HepG2 (cell line): ENCODE results near the gene SGCD. TPM values are rescaled to one million over a fixed set of nuclear protein-coding genes. Genes with fewer than 3 reads are reported as not detected.

Experiments used
- ATAC-seq: fragments of 200-7000 bp; cut with Tn5 transposase; 3 replicates; pipeline ENCODE4 v1.9.1; 2020; ENCODE audit warnings: mild to moderate bottlenecking, moderate library complexity
- BruUV-seq: library from RNA; stranded (reverse); fragments of 400-500 nt; replicated peaks from 2 replicates; lab custom pipeline; 2021; lab: Mats Ljungman, UMichigan
- CTCF ChIA-PET: fragments of 300-600 bp; formaldehyde crosslinking; extraction: SDS; loops from one replicate; lab custom pipeline; 2021; ENCODE audit warnings: low total read pairs, inconsistent platforms, low intra/inter-chr PET ratio; lab: Yijun Ruan, JAX
- POLR2A ChIA-PET: fragments of 350-600 bp; sonication (Branson Sonifier 250); formaldehyde crosslinking; loops from one replicate; lab custom pipeline; 2020; ENCODE audit warnings: antibody characterized with exemption, inconsistent platforms; lab: Yijun Ruan, JAX
- DNase-seq: peaks from one replicate; pipeline ENCODE4 v3.0.0-alpha.2; 2015; ENCODE audit warnings: low spot score
- FAIRE-seq: peaks from 3 replicates; lab custom pipeline; 2011; peaks lifted over from hg19 to GRCh38; lab: Jason Lieb, UNC
- H2AFZ ChIP-seq: one replicate; pipeline ENCODE4 v1.6.1; 2011; ENCODE audit warnings: low read length, inconsistent platforms
- H3K27ac ChIP-seq: fragments of 300-600 bp; 3 replicates; pipeline ENCODE4 v1.8.0; 2011; ENCODE audit warnings: mixed run types, mild to moderate bottlenecking, mixed read lengths, low read length, inconsistent platforms; ENCODE audit not compliant: insufficient read depth; ENCODE audit errors: extremely low read length
- H3K27me3 ChIP-seq, 2 experiments: fragments of 200-600 bp in 1 of 2; 2 replicates in 1 of 2; 3 replicates in 1 of 2; pipeline versions ENCODE4 v1.6.0 to v1.8.0; 2011; ENCODE audit warnings: low read length in 2 of 2, mild to moderate bottlenecking in 2 of 2, moderate library complexity in 2 of 2, inconsistent platforms in 1 of 2; ENCODE audit not compliant: insufficient read depth in 2 of 2, control insufficient read depth in 1 of 2
- H3K36me3 ChIP-seq, 2 experiments: fragments of 200-600 bp in 1 of 2; replicated peaks in 1 of 2; 2 replicates in 1 of 2; 3 replicates in 1 of 2; pipeline versions ENCODE4 v1.5.1 to v1.8.0; 2011; ENCODE audit warnings: low read length in 2 of 2, inconsistent platforms in 1 of 2; ENCODE audit not compliant: insufficient read depth in 2 of 2, control insufficient read depth in 1 of 2
- H3K4me1 ChIP-seq: 2 replicates; pipeline ENCODE4 v1.5.1; 2012; ENCODE audit warnings: low read length, inconsistent platforms; ENCODE audit not compliant: insufficient read depth
- H3K4me2 ChIP-seq: 2 replicates; pipeline ENCODE4 v1.6.0; 2011; ENCODE audit warnings: low read depth, low read length, inconsistent platforms
- H3K4me3 ChIP-seq, 3 experiments: fragments of 200-600 bp in 1 of 3; sonication (generic), shearing (Covaris generic) in 1 of 3; replicated peaks in 1 of 3; 2 replicates each; pipeline ENCODE4 v1.5.1; 2011 to 2016; ENCODE audit warnings: low read length in 3 of 3, inconsistent platforms in 2 of 3, low read depth in 2 of 3, mild to moderate bottlenecking in 2 of 3, control low read depth in 1 of 3, mixed read lengths in 1 of 3; ENCODE audit not compliant: insufficient read depth in 1 of 3
- H3K79me2 ChIP-seq: one replicate; pipeline ENCODE4 v1.6.1; 2011; ENCODE audit warnings: low read length, inconsistent platforms; ENCODE audit not compliant: insufficient read depth
- H3K9ac ChIP-seq: 2 replicates; pipeline ENCODE4 v1.6.0; 2011; ENCODE audit warnings: mild to moderate bottlenecking, low read depth, low read length, inconsistent platforms; ENCODE audit not compliant: insufficient read depth
- H3K9me3 ChIP-seq: 2 replicates; pipeline ENCODE4 v1.5.1; 2012; ENCODE audit warnings: mild to moderate bottlenecking, low read length
- H4K20me1 ChIP-seq: 2 replicates; pipeline ENCODE4 v1.6.0; 2011; ENCODE audit warnings: inconsistent platforms, mild to moderate bottlenecking, low read length, moderate library complexity; ENCODE audit not compliant: insufficient read depth
- ATF7-NPFF ChIP-seq: sonication (generic); formaldehyde crosslinking; IDR thresholded peaks from 2 replicates; pipeline ENCODE4 v1.8.1; 2023; ENCODE audit warnings: mild to moderate bottlenecking, low read depth, missing genetic modification reagents, moderate library complexity
- CBX2 ChIP-seq, 2 experiments: fragments of 200-600 bp in 1 of 2; sonication (generic); formaldehyde crosslinking in 1 of 2; IDR thresholded peaks; 2 replicates each; pipeline versions ENCODE4 v1.7.0 to v1.8.1; 2018 to 2022; ENCODE audit warnings: low read depth in 2 of 2, low read length in 1 of 2, mild to moderate bottlenecking in 1 of 2, missing genetic modification reagents in 1 of 2
- FOXK2 ChIP-seq: fragments of 450-650 bp; IDR thresholded peaks from 2 replicates; pipeline ENCODE4 v1.6.1; 2016
- FOXO1 ChIP-seq: sonication (generic); formaldehyde crosslinking; IDR thresholded peaks from 2 replicates; pipeline ENCODE4 v1.4.0; 2020; ENCODE audit warnings: missing genetic modification reagents
- GFI1 ChIP-seq: sonication (generic); formaldehyde crosslinking; IDR thresholded peaks from 2 replicates; pipeline ENCODE4 v1.5.0; 2020; ENCODE audit warnings: missing genetic modification reagents, mild to moderate bottlenecking, borderline replicate concordance
- KLF13 ChIP-seq: sonication (generic); formaldehyde crosslinking; IDR thresholded peaks from 2 replicates; pipeline ENCODE4 v1.4.0; 2020; ENCODE audit warnings: mild to moderate bottlenecking, missing genetic modification reagents
- PHF21A ChIP-seq: sonication (generic); formaldehyde crosslinking; IDR thresholded peaks from 2 replicates; pipeline ENCODE4 v1.5.0; 2020; ENCODE audit warnings: mild to moderate bottlenecking, missing genetic modification reagents
- SOX13 ChIP-seq, 3 experiments: fragments of 450-650 bp in 1 of 3; sonication (generic) in 1 of 3; formaldehyde crosslinking in 1 of 3; IDR thresholded peaks in 2 of 3; conservative IDR thresholded peaks in 1 of 3; 2 replicates each; pipeline versions ENCODE4 v1.5.0 to v1.6.1; 2016 to 2020; ENCODE audit warnings: antibody characterized with exemption in 1 of 3, mild to moderate bottlenecking in 1 of 3, missing compliant biosample characterization in 1 of 3, missing genetic modification reagents in 1 of 3, moderate library complexity in 1 of 3
- ZNF232 ChIP-seq: sonication (generic); formaldehyde crosslinking; IDR thresholded peaks from 2 replicates; pipeline ENCODE4 v1.4.0; 2020; ENCODE audit warnings: missing genetic modification reagents, borderline replicate concordance
- ZNF672 ChIP-seq: sonication (generic); formaldehyde crosslinking; IDR thresholded peaks from 2 replicates; pipeline ENCODE4 v1.8.1; 2022; ENCODE audit warnings: missing genetic modification reagents
- ZNF737 ChIP-seq: sonication (generic); formaldehyde crosslinking; IDR thresholded peaks from 2 replicates; pipeline ENCODE4 v1.5.0; 2020; ENCODE audit warnings: missing genetic modification reagents, mild to moderate bottlenecking, borderline replicate concordance
- WGBS: methylation state at CpG from one replicate; pipeline ENCODE4 v1.1.6; 2017; ENCODE audit warnings: low lambda C conversion rate; 5-methylcytosine and 5-hydroxymethylcytosine counted together
- in situ Hi-C: cut with HindIII; loops from 2 replicates; pipeline ENCODE4 v1.10.0; 2017; ENCODE audit warnings: low pct_unique_long_range_greater_than_20kb; ENCODE audit not compliant: extremely low pct_ligation_motif_present
- intact Hi-C: fragments of 100-400 bp; cut with micrococcal nuclease; formaldehyde crosslinking; loops from one replicate; pipeline ENCODE4 v1.10.0; 2022; ENCODE audit not compliant: unreplicated experiment
- polyA plus RNA-seq, 8 experiments: library from polyadenylated mRNA; depleted of rRNA in 3 of 8; stranded (reverse) in 7 of 8; unstranded in 1 of 8; fragments of >200 nt; fragmentation: Illumina TruSeq in 4 of 8; extraction: Trizol in 4 of 8; gene quantifications; 2 replicates each; pipeline versions ENCODE4 v1.2.1 to v1.2.3, GENCODE V29; 2011 to 2016; ENCODE audit warnings: low read depth in 4 of 8, missing spikeins in 1 of 8, mixed read lengths in 1 of 8; ENCODE audit not compliant: insufficient read depth in 1 of 8
- total RNA-seq, 5 experiments: library from RNA; depleted of rRNA; stranded (reverse); fragments of >200 nt; fragmentation: Illumina TruSeq; extraction: Trizol; gene quantifications; 2 replicates each; pipeline ENCODE4 v1.2.3, GENCODE V29; 2016; ENCODE audit warnings: low read depth in 1 of 5
- TF ChIP-seq, protein P1 (sequence below): sonication (generic); formaldehyde crosslinking; conservative IDR thresholded peaks from 2 replicates; pipeline ENCODE4 v1.8.0; 2022; ENCODE audit warnings: low read depth, missing genetic modification reagents
- TF ChIP-seq, protein P2 (sequence below): sonication (generic); formaldehyde crosslinking; IDR thresholded peaks from 2 replicates; pipeline ENCODE4 v1.4.0; 2020; ENCODE audit warnings: mild to moderate bottlenecking, missing genetic modification reagents

SGCD gene
- total and polyA plus RNA-seq, 2 of the 13 experiments (the other 11 are each of a cell fraction or from before 2014, with no cell fraction given), result not detected

DNA sequence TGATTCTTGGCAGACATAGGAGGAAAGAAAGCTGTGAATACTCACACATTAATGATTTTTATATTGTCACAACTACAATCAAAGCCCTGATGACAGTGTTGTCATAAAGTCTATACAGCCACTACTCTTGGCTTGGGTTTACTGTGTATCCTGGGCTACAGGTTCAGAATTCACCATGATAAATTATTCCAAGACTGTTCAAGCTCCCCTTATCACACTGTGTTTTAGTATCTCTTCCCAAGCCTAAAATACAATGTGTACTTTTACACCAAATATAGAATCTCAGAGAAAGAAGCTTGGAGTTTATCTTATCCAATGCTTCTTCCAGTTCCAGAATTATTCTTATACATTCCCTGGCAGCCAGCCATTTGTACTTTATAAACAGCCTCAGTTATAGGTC is 395.4 kb downstream of the SGCD start:
- no peak overlapping the region for H3K4me2 ChIP-seq
- POLR2A ChIA-PET, result no interaction called here
- no peak overlapping the region for H3K9ac ChIP-seq
- FAIRE-seq (no peak), DNase-seq (no peak), ATAC-seq (no peak)
- no peak overlapping the region for H3K27ac ChIP-seq
- H3K36me3 ChIP-seq, result no peaks in the 10 kb centered on the region
- no peaks in the 10 kb centered on the region for H3K79me2 ChIP-seq
- H2AFZ ChIP-seq, result no peak overlapping the region
- TF ChIP-seq CBX2 (IDR thresholded peaks at IDR 0.05; ENCODE audit: low read depth, low read length) (no peak), CBX2 (CRISPR knock-in tag; IDR thresholded peaks at IDR 0.05; ENCODE audit: low read depth) (no peak), FOXO1 (CRISPR knock-in tag) (no peak), PHF21A (CRISPR knock-in tag) (no peak)
- TF ChIP-seq, protein P1, sequence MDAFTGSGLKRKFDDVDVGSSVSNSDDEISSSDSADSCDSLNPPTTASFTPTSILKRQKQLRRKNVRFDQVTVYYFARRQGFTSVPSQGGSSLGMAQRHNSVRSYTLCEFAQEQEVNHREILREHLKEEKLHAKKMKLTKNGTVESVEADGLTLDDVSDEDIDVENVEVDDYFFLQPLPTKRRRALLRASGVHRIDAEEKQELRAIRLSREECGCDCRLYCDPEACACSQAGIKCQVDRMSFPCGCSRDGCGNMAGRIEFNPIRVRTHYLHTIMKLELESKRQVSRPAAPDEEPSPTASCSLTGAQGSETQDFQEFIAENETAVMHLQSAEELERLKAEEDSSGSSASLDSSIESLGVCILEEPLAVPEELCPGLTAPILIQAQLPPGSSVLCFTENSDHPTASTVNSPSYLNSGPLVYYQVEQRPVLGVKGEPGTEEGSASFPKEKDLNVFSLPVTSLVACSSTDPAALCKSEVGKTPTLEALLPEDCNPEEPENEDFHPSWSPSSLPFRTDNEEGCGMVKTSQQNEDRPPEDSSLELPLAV (CRISPR knock-in tag), result no peak
- TF ChIP-seq, protein P2, sequence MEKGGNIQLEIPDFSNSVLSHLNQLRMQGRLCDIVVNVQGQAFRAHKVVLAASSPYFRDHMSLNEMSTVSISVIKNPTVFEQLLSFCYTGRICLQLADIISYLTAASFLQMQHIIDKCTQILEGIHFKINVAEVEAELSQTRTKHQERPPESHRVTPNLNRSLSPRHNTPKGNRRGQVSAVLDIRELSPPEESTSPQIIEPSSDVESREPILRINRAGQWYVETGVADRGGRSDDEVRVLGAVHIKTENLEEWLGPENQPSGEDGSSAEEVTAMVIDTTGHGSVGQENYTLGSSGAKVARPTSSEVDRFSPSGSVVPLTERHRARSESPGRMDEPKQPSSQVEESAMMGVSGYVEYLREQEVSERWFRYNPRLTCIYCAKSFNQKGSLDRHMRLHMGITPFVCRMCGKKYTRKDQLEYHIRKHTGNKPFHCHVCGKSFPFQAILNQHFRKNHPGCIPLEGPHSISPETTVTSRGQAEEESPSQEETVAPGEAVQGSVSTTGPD (CRISPR knock-in tag), result no peak
- no peaks in the 10 kb centered on the region for H3K27me3 ChIP-seq
- CTCF ChIA-PET, result no interaction called here
- intact Hi-C loops (no loop called here), in situ Hi-C loops (no loop called here)
- H3K9me3 ChIP-seq, result no peaks in the 10 kb centered on the region
- no TSS peak for BruUV-seq
- no peak overlapping the region for H3K4me3 ChIP-seq
- H4K20me1 ChIP-seq, result no peaks in the 10 kb centered on the region
- no peaks in the 10 kb centered on the region for H3K4me1 ChIP-seq

DNA sequence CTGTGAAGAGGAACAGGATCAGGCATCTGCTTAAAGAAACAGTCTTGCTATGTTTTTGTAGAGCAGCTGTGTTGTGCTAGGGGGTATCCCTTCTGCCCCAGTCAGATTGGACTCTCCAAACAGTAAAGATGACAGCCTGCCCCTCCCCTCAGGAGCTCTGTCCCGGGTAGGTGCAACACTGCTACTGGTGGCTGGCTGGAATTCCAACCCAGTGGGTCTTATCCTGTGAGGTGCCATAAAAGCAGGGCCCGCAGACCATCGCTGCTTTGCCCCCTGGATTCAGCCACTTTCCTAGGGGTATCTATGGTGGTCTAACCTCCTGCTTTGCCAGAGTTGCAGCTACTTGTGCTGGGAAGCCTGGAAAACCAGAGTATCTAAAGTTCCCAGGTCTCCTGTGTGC is 408.5 kb downstream of the SGCD start:
- intact Hi-C loops, result no loop called here
- Histone ChIP-seq H3K9ac (no peak overlapping the region), H3K4me3 (no peak overlapping the region), H4K20me1 (no peaks in the 10 kb centered on the region), H3K9me3 (no peaks in the 10 kb centered on the region), H3K36me3 (no peaks in the 10 kb centered on the region), H3K4me1 (no peaks in the 10 kb centered on the region), H3K4me2 (no peak overlapping the region), H3K27ac (no peak overlapping the region), H3K27me3 (no peaks in the 10 kb centered on the region), H3K79me2 (no peaks in the 10 kb centered on the region), H2AFZ (no peak overlapping the region)
- FAIRE-seq (no peak), DNase-seq (no peak), ATAC-seq (no peak)
- TF ChIP-seq ZNF737 (CRISPR knock-in tag) (no peak), ATF7-NPFF (CRISPR knock-in tag) (no peak), GFI1 (CRISPR knock-in tag) (no peak), SOX13 (IDR thresholded peaks at IDR 0.05) (no peak), SOX13 (CRISPR knock-in tag; conservative IDR thresholded peaks at IDR 0.05 in 1 of 2, IDR thresholded peaks at IDR 0.05 in 1 of 2) (no peak), KLF13 (no peak), FOXK2 (no peak), ZNF672 (CRISPR knock-in tag) (no peak), ZNF232 (CRISPR knock-in tag) (no peak)
- 0% methylated on average over 1 of the region's 3 CpGs for WGBS
- no TSS peak for BruUV-seq
- POLR2A ChIA-PET, result no interaction called here
- in situ Hi-C loops, result no loop called here
- CTCF ChIA-PET, result no interaction called here
